ENCODE data around the gene MARCHF3. TPM values are rescaled to one million over a fixed set of nuclear protein-coding genes. Genes with fewer than 3 reads are reported as not detected.

Gene MARCHF3
- total and polyA plus RNA-seq, 2 of the 13 experiments (the other 11 are each of a cell fraction or from before 2014, with no cell fraction given) = 4.8 to 11.9 TPM

DNA sequence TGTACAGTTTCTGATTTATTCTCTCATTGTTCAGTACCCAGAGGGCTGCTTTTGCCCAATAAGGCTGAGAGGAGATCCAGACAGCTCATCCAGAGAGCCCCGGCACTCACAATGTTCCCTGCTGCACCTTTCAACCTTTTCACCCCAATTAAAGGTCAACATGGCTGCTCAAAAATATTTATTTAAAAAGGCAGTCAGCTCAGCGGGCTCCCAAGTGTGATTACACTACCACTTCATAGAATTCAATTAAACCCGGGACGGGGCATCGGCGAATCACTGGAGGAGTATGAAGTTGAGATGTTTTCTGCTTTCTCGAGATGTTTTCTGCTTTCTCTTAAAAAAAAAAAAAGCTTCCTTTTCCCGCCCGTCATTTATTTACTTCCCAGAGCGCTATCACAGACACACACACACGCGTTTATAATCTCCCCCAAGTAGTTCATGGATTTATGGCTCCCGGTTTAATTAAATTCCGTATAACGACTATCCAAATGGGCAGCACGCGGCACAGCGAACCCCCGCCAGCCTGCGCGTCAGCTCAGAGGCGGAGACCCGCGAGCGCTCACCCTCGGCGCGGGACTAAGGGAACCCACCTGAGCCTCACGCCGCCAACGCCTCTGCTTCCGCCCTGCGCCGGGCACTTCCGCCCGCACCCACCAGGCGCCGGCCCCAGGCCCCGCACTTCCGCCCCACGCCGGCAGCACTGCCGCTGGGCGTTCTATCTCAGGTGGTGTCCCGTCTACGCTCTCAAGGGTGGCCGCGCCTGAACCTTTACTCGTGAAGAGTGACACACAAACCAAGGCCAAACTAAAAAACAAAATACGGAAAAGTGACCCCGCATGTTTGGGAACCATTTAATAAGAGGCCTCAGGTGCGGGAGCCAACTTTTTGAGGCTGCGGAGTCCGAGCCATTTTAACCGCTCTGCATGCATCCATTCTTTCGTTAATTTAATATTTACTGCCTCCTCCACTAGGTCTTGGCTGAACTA is 42.8 kb upstream of the MARCHF3 start, which contains the start of gene C5orf63 (continued):
- TF ChIP-seq, protein P1, sequence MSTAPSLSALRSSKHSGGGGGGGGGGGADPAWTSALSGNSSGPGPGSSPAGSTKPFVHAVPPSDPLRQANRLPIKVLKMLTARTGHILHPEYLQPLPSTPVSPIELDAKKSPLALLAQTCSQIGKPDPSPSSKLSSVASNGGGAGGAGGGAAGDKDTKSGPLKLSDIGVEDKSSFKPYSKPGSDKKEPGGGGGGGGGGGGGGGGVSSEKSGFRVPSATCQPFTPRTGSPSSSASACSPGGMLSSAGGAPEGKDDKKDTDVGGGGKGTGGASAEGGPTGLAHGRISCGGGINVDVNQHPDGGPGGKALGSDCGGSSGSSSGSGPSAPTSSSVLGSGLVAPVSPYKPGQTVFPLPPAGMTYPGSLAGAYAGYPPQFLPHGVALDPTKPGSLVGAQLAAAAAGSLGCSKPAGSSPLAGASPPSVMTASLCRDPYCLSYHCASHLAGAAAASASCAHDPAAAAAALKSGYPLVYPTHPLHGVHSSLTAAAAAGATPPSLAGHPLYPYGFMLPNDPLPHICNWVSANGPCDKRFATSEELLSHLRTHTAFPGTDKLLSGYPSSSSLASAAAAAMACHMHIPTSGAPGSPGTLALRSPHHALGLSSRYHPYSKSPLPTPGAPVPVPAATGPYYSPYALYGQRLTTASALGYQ (CRISPR knock-in tag; IDR thresholded peaks at IDR 0.05) = no peak
- TF ChIP-seq NR2F1 (CRISPR knock-in tag; IDR thresholded peaks at IDR 0.05) (peak in 1 of 2 experiments; percentile 29; a peak in 1 of 4 replicates), HNRNPL (IDR thresholded peaks at IDR 0.05; ENCODE audit: low read depth, low read length) (no peak), WIZ (CRISPR knock-in tag; IDR thresholded peaks at IDR 0.05) (peak; percentile 92), ISL2 (CRISPR knock-in tag; IDR thresholded peaks at IDR 0.05) (peak; percentile 52; the same call in 1 of the 2 replicates), HMGA1 (CRISPR knock-in tag; conservative IDR thresholded peaks at IDR 0.05) (no peak), KLF12 (CRISPR knock-in tag; IDR thresholded peaks at IDR 0.05; ENCODE audit: borderline replicate concordance) (peak; percentile 57; the same call in 1 of the 2 replicates), ZFP37 (CRISPR knock-in tag; IDR thresholded peaks at IDR 0.05; ENCODE audit: borderline replicate concordance) (no peak), ZFP1 (CRISPR knock-in tag; IDR thresholded peaks at IDR 0.05) (no peak), RFXAP (CRISPR knock-in tag; IDR thresholded peaks at IDR 0.05; ENCODE audit: borderline replicate concordance) (no peak), CENPT (CRISPR knock-in tag; IDR thresholded peaks at IDR 0.05; ENCODE audit: low read depth) (no peak), HIVEP1 (CRISPR knock-in tag; IDR thresholded peaks at IDR 0.05) (peak; percentile 54; the same call in 1 of the 2 replicates), BHLHE40 (IDR thresholded peaks at IDR 0.05; ENCODE audit: low read length) (no peak), ZNF546 (CRISPR knock-in tag; conservative IDR thresholded peaks at IDR 0.05) (0 out of 2 replicates have a peak, but pooled peaks have one; percentile 49), CCAR2 (optimal IDR thresholded peaks at IDR 0.05; ENCODE audit: low read depth, low read length) (no peak)
- TF ChIP-seq, protein P2, sequence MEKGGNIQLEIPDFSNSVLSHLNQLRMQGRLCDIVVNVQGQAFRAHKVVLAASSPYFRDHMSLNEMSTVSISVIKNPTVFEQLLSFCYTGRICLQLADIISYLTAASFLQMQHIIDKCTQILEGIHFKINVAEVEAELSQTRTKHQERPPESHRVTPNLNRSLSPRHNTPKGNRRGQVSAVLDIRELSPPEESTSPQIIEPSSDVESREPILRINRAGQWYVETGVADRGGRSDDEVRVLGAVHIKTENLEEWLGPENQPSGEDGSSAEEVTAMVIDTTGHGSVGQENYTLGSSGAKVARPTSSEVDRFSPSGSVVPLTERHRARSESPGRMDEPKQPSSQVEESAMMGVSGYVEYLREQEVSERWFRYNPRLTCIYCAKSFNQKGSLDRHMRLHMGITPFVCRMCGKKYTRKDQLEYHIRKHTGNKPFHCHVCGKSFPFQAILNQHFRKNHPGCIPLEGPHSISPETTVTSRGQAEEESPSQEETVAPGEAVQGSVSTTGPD (CRISPR knock-in tag; IDR thresholded peaks at IDR 0.05) = 0 out of 2 replicates have a peak, but pooled peaks have one; percentile 50
- TF ChIP-seq, protein P3, sequence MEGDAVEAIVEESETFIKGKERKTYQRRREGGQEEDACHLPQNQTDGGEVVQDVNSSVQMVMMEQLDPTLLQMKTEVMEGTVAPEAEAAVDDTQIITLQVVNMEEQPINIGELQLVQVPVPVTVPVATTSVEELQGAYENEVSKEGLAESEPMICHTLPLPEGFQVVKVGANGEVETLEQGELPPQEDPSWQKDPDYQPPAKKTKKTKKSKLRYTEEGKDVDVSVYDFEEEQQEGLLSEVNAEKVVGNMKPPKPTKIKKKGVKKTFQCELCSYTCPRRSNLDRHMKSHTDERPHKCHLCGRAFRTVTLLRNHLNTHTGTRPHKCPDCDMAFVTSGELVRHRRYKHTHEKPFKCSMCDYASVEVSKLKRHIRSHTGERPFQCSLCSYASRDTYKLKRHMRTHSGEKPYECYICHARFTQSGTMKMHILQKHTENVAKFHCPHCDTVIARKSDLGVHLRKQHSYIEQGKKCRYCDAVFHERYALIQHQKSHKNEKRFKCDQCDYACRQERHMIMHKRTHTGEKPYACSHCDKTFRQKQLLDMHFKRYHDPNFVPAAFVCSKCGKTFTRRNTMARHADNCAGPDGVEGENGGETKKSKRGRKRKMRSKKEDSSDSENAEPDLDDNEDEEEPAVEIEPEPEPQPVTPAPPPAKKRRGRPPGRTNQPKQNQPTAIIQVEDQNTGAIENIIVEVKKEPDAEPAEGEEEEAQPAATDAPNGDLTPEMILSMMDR (CRISPR knock-in tag; IDR thresholded peaks at IDR 0.05) = peak; percentile 16; the same call in 1 of the 2 replicates
- TF ChIP-seq, protein P4, sequence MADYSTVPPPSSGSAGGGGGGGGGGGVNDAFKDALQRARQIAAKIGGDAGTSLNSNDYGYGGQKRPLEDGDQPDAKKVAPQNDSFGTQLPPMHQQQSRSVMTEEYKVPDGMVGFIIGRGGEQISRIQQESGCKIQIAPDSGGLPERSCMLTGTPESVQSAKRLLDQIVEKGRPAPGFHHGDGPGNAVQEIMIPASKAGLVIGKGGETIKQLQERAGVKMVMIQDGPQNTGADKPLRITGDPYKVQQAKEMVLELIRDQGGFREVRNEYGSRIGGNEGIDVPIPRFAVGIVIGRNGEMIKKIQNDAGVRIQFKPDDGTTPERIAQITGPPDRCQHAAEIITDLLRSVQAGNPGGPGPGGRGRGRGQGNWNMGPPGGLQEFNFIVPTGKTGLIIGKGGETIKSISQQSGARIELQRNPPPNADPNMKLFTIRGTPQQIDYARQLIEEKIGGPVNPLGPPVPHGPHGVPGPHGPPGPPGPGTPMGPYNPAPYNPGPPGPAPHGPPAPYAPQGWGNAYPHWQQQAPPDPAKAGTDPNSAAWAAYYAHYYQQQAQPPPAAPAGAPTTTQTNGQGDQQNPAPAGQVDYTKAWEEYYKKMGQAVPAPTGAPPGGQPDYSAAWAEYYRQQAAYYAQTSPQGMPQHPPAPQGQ (CRISPR knock-in tag; IDR thresholded peaks at IDR 0.05; ENCODE audit: borderline replicate concordance) = no peak
- TF ChIP-seq, protein P5, sequence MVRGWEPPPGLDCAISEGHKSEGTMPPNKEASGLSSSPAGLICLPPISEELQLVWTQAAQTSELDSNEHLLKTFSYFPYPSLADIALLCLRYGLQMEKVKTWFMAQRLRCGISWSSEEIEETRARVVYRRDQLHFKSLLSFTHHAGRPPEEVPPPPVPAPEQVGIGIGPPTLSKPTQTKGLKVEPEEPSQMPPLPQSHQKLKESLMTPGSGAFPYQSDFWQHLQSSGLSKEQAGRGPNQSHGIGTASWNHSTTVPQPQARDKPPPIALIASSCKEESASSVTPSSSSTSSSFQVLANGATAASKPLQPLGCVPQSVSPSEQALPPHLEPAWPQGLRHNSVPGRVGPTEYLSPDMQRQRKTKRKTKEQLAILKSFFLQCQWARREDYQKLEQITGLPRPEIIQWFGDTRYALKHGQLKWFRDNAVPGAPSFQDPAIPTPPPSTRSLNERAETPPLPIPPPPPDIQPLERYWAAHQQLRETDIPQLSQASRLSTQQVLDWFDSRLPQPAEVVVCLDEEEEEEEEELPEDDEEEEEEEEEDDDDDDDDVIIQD (CRISPR knock-in tag; IDR thresholded peaks at IDR 0.05; ENCODE audit: low read depth) = no peak; the same call in 1 of the 2 replicates
